Muscle layer of colon (tissue), 2 donors: Measurements from ENCODE around the gene CER1.

Experiments used
- H3K27ac ChIP-seq: one replicate; pipeline ENCODE4 v1.7.0; 2013; ENCODE audit warnings: low read depth, mild to moderate bottlenecking, low read length, moderate library complexity
- H3K27me3 ChIP-seq, 2 donors: one replicate each; pipeline ENCODE4 v1.7.0; 2013; ENCODE audit warnings: low read length in 2 of 2, mild to moderate bottlenecking in 2 of 2; ENCODE audit not compliant: insufficient read depth in 2 of 2, control insufficient read depth in 1 of 2
- H3K36me3 ChIP-seq: one replicate; pipeline ENCODE4 v1.7.0; 2013; ENCODE audit warnings: mild to moderate bottlenecking, low read length; ENCODE audit not compliant: insufficient read depth
- H3K4me1 ChIP-seq: one replicate; pipeline ENCODE4 v1.7.0; 2013; ENCODE audit warnings: mild to moderate bottlenecking, low read length; ENCODE audit not compliant: insufficient read depth
- H3K4me3 ChIP-seq, 2 donors: one replicate each; pipeline ENCODE4 v1.7.0; 2013; ENCODE audit warnings: low read length in 2 of 2, low read depth in 1 of 2, mild to moderate bottlenecking in 1 of 2, moderate library complexity in 1 of 2
- H3K9ac ChIP-seq: one replicate; pipeline ENCODE4 v1.7.0; 2013; ENCODE audit warnings: low read length
- H3K9me3 ChIP-seq: one replicate; pipeline ENCODE4 v1.7.0; 2013; ENCODE audit warnings: mild to moderate bottlenecking, low read length
- donor health status: abdominal sarcoma.
- donor health status: Adenocarcinoma of cecum.

CER1 gene

GRCh38 chr9:14748373-14748772, 25.8 kb upstream of the CER1 start:
- no peak overlapping the region for H3K27ac ChIP-seq
- H3K4me1 ChIP-seq, result peaks cover 5% of the 10 kb centered on the region
- no peak overlapping the region for H3K4me3 ChIP-seq
- H3K36me3 ChIP-seq, result peaks cover 43% of the 10 kb centered on the region
- no peaks in the 10 kb centered on the region for H3K9me3 ChIP-seq
- no peak overlapping the region for H3K9ac ChIP-seq
- no peaks in the 10 kb centered on the region for H3K27me3 ChIP-seq

GRCh38 chr9:14747111-14747510, 24.6 kb upstream of the CER1 start:
- Histone ChIP-seq H3K27me3 (no peaks in the 10 kb centered on the region), H3K9ac (no peak overlapping the region), H3K4me1 (peaks cover 2% of the 10 kb centered on the region), H3K4me3 (no peak overlapping the region), H3K27ac (no peak overlapping the region), H3K9me3 (no peaks in the 10 kb centered on the region), H3K36me3 (peaks cover 40% of the 10 kb centered on the region)

GRCh38 chr9:14746626-14747025, 24.1 kb upstream of the CER1 start:
- Histone ChIP-seq H3K27ac (no peak overlapping the region), H3K9me3 (no peaks in the 10 kb centered on the region), H3K4me1 (no peaks in the 10 kb centered on the region), H3K27me3 (no peaks in the 10 kb centered on the region), H3K4me3 (no peak overlapping the region), H3K9ac (no peak overlapping the region), H3K36me3 (peaks cover 40% of the 10 kb centered on the region)

GRCh38 chr9:14744768-14745167, 22.2 kb upstream of the CER1 start:
- Histone ChIP-seq H3K27ac (no peak overlapping the region), H3K4me3 (no peak overlapping the region), H3K36me3 (peaks cover 39% of the 10 kb centered on the region), H3K4me1 (no peaks in the 10 kb centered on the region), H3K9me3 (no peaks in the 10 kb centered on the region), H3K9ac (no peak overlapping the region), H3K27me3 (no peaks in the 10 kb centered on the region)

- no peaks in the 10 kb centered on the region for H3K27me3 ChIP-seq
- H3K27ac ChIP-seq, result no peak overlapping the region
- H3K9ac ChIP-seq, result no peak overlapping the region
- H3K4me1 ChIP-seq, result no peaks in the 10 kb centered on the region
- no peak overlapping the region for H3K4me3 ChIP-seq
- peaks cover 38% of the 10 kb centered on the region for H3K36me3 ChIP-seq
- no peaks in the 10 kb centered on the region for H3K9me3 ChIP-seq
Measured at GRCh38 chr9:14741369-14741768, 18.8 kb upstream of the CER1 start.

- Histone ChIP-seq H3K9ac (no peak overlapping the region), H3K27ac (no peak overlapping the region), H3K36me3 (peaks cover 23% of the 10 kb centered on the region), H3K4me3 (no peak overlapping the region), H3K9me3 (no peaks in the 10 kb centered on the region), H3K4me1 (no peaks in the 10 kb centered on the region), H3K27me3 (no peaks in the 10 kb centered on the region)
Measured at GRCh38 chr9:14733133-14733532, 10.6 kb upstream of the CER1 start.

- Histone ChIP-seq H3K9me3 (no peaks in the 10 kb centered on the region), H3K27me3 (no peaks in the 10 kb centered on the region), H3K36me3 (peaks cover 6% of the 10 kb centered on the region), H3K4me1 (no peaks in the 10 kb centered on the region), H3K9ac (no peak overlapping the region), H3K4me3 (no peak overlapping the region), H3K27ac (no peak overlapping the region)
Measured at GRCh38 chr9:14731294-14731981, 8.9 kb upstream of the CER1 start.

GRCh38 chr9:14730461-14730898, 7.9 kb upstream of the CER1 start:
- Histone ChIP-seq H3K36me3 (peaks cover 3% of the 10 kb centered on the region), H3K27me3 (no peaks in the 10 kb centered on the region), H3K4me1 (no peaks in the 10 kb centered on the region), H3K9ac (no peak overlapping the region), H3K4me3 (no peak overlapping the region), H3K9me3 (no peaks in the 10 kb centered on the region), H3K27ac (no peak overlapping the region)

- no peaks in the 10 kb centered on the region for H3K27me3 ChIP-seq
- H3K9me3 ChIP-seq, result no peaks in the 10 kb centered on the region
- no peak overlapping the region for H3K4me3 ChIP-seq
- no peak overlapping the region for H3K9ac ChIP-seq
- H3K4me1 ChIP-seq, result no peaks in the 10 kb centered on the region
- H3K27ac ChIP-seq, result no peak overlapping the region
- H3K36me3 ChIP-seq, result no peaks in the 10 kb centered on the region
Measured at GRCh38 chr9:14723301-14723700, 768 bp upstream of the CER1 start.

GRCh38 chr9:14719231-14719923, 3.2 kb downstream of the CER1 start:
- no peak overlapping the region for H3K4me3 ChIP-seq
- no peaks in the 10 kb centered on the region for H3K9me3 ChIP-seq
- H3K27me3 ChIP-seq, result no peaks in the 10 kb centered on the region
- H3K27ac ChIP-seq, result no peak overlapping the region
- H3K36me3 ChIP-seq, result no peaks in the 10 kb centered on the region
- H3K9ac ChIP-seq, result no peak overlapping the region
- no peaks in the 10 kb centered on the region for H3K4me1 ChIP-seq

- H3K27ac ChIP-seq, result no peak overlapping the region
- H3K9me3 ChIP-seq, result no peaks in the 10 kb centered on the region
- no peaks in the 10 kb centered on the region for H3K4me1 ChIP-seq
- no peak overlapping the region for H3K4me3 ChIP-seq
- H3K36me3 ChIP-seq, result no peaks in the 10 kb centered on the region
- H3K9ac ChIP-seq, result no peak overlapping the region
- no peaks in the 10 kb centered on the region for H3K27me3 ChIP-seq
Measured at GRCh38 chr9:14715102-14715501, 7.4 kb downstream of the CER1 start.
